Stimulated activated CD8-positive, alpha-beta memory T cell treated with anti-CD3 and anti-CD28 coated beads, Interleukin-12 subunit alpha, Interleukin-12 subunit beta, amount 100 ng/mL, for 4 hours (primary cell): ENCODE results near the gene AZU1.
"Not testable (repeated sequence)": the region's sequence is repeated elsewhere in the genome, so short reads cannot be mapped to it uniquely, and the experiment has no call there.

Experiments
- DNase-seq: peaks from one replicate; pipeline ENCODE4 v3.0.0-alpha.2; 2020; ENCODE audit warnings: low read depth

Gene AZU1

DNA sequence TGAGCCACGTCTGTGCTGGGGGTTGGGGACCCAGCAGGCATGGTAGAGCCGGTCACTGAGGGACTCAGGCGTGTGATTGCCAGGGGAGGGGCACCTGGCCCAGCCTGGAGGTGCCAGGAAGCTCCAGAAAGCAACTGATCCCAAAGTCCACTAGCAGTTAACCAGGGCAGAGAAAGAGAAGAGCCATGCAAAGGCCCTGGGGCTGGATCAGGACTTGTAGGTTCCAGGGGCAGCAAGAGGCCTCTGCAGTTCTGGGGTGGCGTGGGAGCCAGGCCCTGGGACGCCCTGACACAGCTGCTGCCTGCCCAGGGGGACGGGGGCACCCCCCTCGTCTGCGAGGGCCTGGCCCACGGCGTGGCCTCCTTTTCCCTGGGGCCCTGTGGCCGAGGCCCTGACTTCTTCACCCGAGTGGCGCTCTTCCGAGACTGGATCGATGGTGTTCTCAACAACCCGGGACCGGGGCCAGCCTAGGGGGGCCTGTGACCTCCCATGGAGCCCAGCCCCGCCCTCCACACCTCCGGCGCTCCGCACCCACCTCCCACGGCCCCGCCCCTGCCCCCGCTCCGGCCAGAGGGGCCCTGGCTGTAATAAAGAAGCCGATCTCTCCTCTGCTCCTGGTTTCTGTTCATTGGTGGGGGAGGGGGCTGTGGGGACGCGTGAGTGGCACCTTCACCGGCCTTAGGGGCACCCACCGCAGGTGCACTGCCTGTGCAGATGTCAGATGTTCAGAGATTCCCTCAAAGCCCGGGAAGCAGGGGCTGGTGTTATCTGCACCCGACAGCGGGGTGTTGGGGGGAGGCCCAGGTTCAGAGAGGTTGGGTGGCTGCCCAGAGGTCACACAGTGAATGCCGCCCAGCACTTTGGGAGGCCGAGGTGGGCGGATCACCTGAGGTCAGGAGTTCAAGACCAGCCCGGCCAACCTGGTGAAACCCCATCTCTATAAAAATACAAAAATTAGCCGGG, 4.1 kb downstream of the AZU1 start:
- no peak for DNase-seq

- no peak for DNase-seq
Observed at GRCh38 chr19:834216-834615, 6.6 kb downstream of the AZU1 start.

- no peak for DNase-seq
Observed at GRCh38 chr19:835210-835810, 7.7 kb downstream of the AZU1 start.

- DNase-seq, result no peak
Observed at GRCh38 chr19:840519-841206, 13.0 kb downstream of the AZU1 start, which contains the start of gene PRTN3. Gene PRTN3 (plus strand): TSS chr19:840999. CDS start chr19:841009, 10 bp downstream.

- not testable (repeated sequence) for DNase-seq
Observed at GRCh38 chr19:842802-843179, 15.2 kb downstream of the AZU1 start.

GRCh38 chr19:843180-843835, 15.7 kb downstream of the AZU1 start:
- no peak for DNase-seq

- DNase-seq, result no peak
Observed at GRCh38 chr19:843836-844545, 16.4 kb downstream of the AZU1 start.

DNA sequence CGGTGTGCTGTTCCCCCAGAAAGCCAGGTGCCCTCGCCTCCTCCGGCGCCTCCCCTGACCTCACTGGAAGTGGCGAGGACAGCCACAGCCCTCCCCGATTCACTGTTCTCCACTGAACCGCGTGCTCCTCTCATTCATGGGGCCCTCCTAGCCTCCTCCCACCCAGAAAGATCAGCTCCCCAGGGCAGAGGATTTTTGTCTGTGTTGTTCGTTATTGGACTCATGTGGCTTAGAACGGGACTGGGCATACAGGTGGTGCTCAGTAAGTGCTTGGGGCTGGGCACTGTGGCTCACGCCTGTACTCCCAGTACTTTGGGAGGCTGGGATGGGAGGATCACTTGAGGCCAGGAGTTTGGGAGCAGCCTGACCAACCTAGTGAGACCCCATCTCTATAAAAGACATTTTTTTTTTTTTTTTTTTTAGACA, 16.9 kb downstream of the AZU1 start:
- DNase-seq, result no peak

GRCh38 chr19:845707-846521, 18.3 kb downstream of the AZU1 start:
- DNase-seq, result no peak

DNA sequence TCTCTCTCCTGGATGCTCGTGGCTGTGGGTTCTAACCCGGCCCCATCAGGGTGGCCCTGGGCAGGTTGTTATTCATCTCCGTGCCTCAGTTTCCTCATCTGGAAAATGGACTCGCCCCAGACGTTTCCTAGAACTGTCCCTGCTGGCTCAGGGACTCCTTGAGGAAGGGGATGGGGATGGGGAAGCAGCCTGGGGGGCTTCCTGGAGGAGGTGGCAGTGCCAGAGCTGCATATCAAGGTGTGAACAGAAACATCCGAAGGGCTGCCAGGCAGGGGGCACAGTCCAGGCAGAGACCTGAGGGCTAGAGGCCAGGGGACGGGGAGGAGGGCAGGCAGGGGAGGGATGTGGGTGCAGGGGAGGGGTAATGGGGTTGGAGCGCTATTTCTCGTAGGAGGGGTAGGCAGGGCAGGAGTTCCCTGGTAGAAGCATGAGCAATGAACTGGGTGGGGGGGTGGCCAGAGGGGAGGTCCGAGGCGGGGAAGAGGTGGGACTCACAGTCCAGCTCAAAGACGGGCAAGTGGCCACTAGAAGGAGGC, 20.8 kb downstream of the AZU1 start:
- DNase-seq, result no peak

DNA sequence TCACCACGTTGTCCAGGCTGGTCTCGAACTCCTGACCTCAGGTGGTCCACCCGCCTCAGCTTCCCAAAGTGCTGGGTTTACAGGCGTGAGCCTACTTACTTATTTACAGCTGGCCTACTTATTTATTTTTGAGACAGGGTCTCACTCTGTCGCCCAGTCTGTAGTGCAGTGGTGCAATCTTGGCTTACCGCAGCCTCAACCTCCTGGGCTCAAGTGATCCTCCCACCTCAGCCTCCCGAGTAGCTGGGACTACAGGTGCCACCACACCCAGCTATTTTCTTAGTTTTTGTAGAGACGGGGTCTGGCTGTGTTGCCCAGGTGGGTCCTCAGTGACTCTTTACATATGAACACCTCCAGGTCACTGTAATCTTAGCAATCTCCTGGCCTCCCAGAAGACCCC, 21.6 kb downstream of the AZU1 start:
- not testable (repeated sequence) for DNase-seq

DNA sequence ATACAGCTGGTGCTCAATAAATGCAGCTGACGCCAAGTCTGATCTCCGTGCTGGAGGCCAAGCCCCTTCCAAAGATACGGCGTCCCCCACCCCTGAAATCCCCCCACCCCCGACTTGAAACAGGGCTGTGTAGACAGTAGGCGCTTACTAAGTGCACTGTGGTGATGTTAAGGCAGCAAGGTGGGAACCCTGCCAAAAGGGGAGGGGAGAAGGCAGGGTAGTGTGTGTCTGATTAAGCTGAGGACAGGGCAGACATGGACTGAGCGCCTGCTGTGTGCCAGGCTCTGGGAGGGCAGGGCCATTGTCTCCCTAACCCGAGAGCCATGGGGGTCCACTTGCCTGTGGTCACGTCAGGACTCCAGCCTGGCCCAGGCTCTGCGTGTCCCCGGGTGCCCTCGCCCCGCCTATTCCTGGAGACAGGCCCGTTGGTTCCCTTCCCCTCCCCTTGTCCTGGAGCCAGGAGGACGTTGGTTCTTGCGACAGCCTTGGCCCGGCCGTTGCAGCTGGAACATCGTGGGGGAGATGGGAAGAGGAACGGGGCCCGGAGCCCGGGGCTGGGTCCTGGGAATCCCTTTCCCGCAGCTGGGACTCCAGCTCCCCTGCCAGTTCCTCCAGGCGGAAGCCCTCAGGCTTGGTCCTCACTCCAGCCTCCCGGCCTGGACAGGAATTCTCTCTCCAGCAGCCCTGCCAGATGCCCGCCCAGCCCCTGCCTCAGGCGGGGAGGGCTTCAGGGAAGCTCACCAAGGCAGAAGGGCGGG, 22.8 kb downstream of the AZU1 start:
- no peak for DNase-seq

DNA sequence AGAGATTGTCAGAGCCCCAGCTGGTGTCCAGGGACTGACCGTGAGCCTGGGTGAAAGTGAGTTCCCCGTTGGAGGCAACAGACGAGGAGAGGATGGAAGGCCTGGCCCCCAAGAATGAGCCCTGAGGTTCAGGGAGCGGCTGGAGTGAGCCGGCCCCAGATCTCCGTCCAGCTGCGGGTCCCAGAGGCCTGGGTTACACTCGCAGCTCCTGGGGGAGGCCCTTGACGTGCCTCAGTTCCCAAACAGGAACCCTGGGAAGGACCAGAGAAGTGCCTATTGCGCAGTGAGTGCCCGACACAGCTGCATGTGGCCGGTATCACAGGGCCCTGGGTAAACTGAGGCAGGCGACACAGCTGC, 23.3 kb downstream of the AZU1 start:
- DNase-seq, result no peak

GRCh38 chr19:852136-853013, 24.7 kb downstream of the AZU1 start, which contains the start of gene ELANE:
Gene ELANE (plus strand): TSS chr19:852303. CDS start chr19:852329, 26 bp downstream.
- no peak for DNase-seq

GRCh38 chr19:853014-853585, 25.5 kb downstream of the AZU1 start:
- DNase-seq, result no peak

GRCh38 chr19:853614-854220, 26.1 kb downstream of the AZU1 start:
- not testable (repeated sequence) for DNase-seq

GRCh38 chr19:854549-854948, 26.9 kb downstream of the AZU1 start:
- no peak for DNase-seq

DNA sequence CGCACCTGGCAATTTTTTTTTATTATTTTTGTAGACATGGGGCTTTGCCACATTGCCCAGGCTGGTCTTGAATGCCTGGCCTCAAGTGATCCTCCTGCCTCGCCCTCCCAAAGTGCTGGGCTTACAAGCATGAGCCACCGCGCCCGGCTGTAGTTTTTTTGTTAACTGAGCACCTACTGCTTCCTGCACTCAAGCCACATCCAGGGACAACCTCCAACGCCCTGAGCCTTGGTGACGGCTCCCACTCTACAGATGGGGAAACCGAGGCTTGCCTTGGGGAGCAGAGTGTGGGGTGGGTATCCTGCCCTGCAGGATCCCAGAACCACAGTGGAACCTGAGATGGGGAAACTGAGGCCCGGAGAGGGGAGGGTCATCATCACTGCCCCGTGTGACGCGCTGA, 27.5 kb downstream of the AZU1 start:
- DNase-seq, result no peak
